Right atrium auricular region (tissue), 2 donors: ENCODE results near the gene PRMT1. TPM values are rescaled to one million over a fixed set of nuclear protein-coding genes. Genes with fewer than 3 reads are reported as not detected.
A peak's percentile ranks its signal among the peaks of the same experiment; 100 is the strongest.

Experiments
- DNase-seq: peaks from one replicate; pipeline ENCODE4 v3.0.0-alpha.2; 2019; ENCODE audit warnings: low spot score
- H3K27ac ChIP-seq, 2 donors: fragments of 200-600 bp; sonication (generic); 1 replicate in 1 of 2; 2 replicates in 1 of 2; pipeline ENCODE4 v1.5.1; 2016 to 2019
- H3K27me3 ChIP-seq, 2 donors: fragments of 200-600 bp; sonication (generic); one replicate each; pipeline versions ENCODE4 v1.5.1 to v1.6.0; 2017 to 2019
- H3K36me3 ChIP-seq: fragments of 200-600 bp; sonication (generic); one replicate; pipeline ENCODE4 v1.5.1; 2016
- H3K4me1 ChIP-seq, 2 donors: fragments of 200-600 bp; sonication (generic); one replicate each; pipeline versions ENCODE4 v1.5.1 to v1.6.0; 2017 to 2019
- H3K4me3 ChIP-seq, 2 donors: fragments of 200-600 bp; sonication (generic); 1 replicate in 1 of 2; 2 replicates in 1 of 2; pipeline ENCODE4 v1.5.1; 2017 to 2019; ENCODE audit warnings: mild to moderate bottlenecking in 1 of 2, moderate library complexity in 1 of 2
- H3K9me3 ChIP-seq, 2 donors: fragments of 200-600 bp; sonication (generic); one replicate each; pipeline ENCODE4 v1.5.1; 2019
- total RNA-seq, 2 donors: library from RNA; depleted of rRNA; stranded (reverse); fragments of >200 nt; gene quantifications; one replicate each; pipeline ENCODE4 v1.1.0, GENCODE V29; 2016
- TF ChIP-seq, protein P1 (sequence below), 2 donors: fragments of 200-600 bp; sonication (generic); IDR thresholded peaks; one replicate each; pipeline ENCODE4 v1.5.1; 2019; ENCODE audit warnings: antibody characterized with exemption in 2 of 2

Gene PRMT1
- total RNA-seq, 2 donors from 2014 or later = 187 to 192 TPM

DNA sequence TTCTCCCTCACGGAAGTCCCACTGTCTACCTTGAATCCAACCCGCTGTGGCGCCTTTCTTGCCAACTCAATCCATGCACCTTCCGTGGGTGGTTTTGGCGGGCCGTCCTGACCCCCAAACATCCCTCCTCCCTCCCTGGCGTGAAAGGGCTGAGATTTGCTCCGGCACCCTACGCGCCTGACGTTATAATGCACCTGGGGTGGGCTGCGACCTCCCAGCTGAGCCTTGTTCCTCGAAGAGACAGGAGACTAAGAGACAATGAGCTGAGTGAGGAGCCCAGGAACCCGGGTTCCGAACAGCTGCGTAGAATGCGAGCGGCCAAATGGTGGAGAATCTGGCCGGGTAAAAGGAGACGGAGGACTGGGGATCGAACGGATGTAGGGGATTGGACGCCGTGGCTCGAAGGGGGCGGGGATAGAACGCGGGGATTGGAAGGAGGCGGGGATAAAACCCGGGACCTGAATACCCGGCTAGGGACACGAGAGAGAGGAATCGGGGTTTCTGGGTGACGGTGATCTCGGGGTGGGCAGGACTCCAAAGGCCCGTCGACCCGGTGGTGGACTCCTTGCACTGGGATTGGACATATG, 13.7 kb downstream of the PRMT1 start, which contains the start of gene CPT1C:
CPT1C (plus strand) TSS at position 461 of the 587 bp plus-strand sequence. CDS start 1,137 bp downstream, outside the sequence.
- H3K36me3 ChIP-seq = peaks cover 13% of the 10 kb centered on the region
- no peaks in the 10 kb centered on the region for H3K9me3 ChIP-seq
- peak; percentile 82 for DNase-seq
- TF ChIP-seq, protein P1, sequence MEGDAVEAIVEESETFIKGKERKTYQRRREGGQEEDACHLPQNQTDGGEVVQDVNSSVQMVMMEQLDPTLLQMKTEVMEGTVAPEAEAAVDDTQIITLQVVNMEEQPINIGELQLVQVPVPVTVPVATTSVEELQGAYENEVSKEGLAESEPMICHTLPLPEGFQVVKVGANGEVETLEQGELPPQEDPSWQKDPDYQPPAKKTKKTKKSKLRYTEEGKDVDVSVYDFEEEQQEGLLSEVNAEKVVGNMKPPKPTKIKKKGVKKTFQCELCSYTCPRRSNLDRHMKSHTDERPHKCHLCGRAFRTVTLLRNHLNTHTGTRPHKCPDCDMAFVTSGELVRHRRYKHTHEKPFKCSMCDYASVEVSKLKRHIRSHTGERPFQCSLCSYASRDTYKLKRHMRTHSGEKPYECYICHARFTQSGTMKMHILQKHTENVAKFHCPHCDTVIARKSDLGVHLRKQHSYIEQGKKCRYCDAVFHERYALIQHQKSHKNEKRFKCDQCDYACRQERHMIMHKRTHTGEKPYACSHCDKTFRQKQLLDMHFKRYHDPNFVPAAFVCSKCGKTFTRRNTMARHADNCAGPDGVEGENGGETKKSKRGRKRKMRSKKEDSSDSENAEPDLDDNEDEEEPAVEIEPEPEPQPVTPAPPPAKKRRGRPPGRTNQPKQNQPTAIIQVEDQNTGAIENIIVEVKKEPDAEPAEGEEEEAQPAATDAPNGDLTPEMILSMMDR (IDR thresholded peaks at IDR 0.05) = no peak
- no peaks in the 10 kb centered on the region for H3K27me3 ChIP-seq
- peak within 1 kb of the TSS; percentile 36 to 51 for H3K4me3 ChIP-seq
- H3K27ac ChIP-seq = peak within 1 kb of the TSS; percentile 30 to 43
- H3K4me1 ChIP-seq = peaks cover 0 to 50% of the 10 kb centered on the region in 2 donors

DNA sequence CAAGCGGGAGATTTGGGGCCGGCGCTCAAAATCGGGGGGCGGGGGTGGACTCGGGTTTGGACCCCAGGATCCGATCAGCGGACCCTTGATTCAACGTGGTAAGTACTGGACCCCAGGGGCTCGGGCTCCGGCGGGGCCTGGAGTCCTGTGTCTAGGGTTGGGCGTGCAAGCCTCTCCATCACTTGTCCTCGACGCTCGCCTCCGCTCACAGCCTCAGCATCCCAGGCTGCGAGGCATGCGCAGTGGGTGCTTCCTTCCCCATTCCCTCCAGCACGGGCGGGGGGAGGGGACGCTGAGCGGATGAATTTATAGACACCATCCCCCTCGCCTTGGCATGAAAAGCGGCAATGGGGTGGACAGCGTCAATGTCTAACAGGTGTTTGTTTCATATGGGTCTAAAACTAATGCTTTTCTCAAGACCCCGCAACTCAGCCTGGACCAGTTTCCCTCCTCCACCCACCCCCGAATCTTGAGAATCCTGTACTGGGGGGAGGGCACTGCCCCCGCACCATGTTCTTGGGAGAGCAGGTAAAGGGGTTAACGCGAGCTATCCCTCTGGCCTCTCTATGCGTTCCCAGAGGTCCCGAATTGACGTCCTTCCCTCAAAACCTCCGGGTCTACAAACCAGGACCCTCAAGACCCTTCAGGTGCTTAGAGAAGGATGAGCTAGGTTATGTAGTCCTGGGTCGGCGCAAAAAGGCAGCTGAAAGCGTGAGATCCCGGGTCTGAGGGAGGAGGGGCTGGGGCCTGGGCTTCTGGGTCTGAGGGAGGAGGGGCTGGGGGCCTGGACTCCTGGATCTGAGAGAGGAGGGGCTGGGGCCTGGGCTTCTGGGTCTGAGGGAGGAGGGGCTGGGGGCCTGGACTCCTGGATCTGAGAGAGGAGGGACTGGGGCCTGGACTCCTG, 14.4 kb downstream of the PRMT1 start:
- peak overlapping the region; percentile 36 to 51 for H3K4me3 ChIP-seq
- H3K27me3 ChIP-seq = no peaks in the 10 kb centered on the region
- TF ChIP-seq, protein P1 (IDR thresholded peaks at IDR 0.05) = no peak
- no peaks in the 10 kb centered on the region for H3K9me3 ChIP-seq
- peaks cover 0 to 44% of the 10 kb centered on the region in 2 donors for H3K4me1 ChIP-seq
- H3K27ac ChIP-seq = peak overlapping the region in 1 of 2 donors; percentile 43
- H3K36me3 ChIP-seq = peaks cover 5% of the 10 kb centered on the region
- no peak for DNase-seq

DNA sequence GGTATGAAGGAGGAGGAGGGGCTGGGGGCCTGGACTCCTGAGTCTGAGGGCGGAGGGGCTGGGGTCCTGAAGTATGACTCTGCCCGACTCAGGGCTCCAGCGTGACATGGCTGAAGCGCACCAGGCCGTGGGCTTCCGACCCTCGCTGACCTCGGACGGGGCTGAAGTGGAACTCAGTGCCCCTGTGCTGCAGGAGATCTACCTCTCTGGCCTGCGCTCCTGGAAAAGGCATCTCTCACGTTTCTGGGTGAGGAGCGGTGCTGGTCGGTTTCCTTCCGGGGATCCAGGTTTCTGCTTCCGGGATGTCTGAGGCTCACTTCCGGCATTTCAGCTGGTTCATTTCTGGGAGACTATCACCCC, 15.1 kb downstream of the PRMT1 start:
- Histone ChIP-seq H3K4me1 (peaks cover 0 to 42% of the 10 kb centered on the region in 2 donors), H3K4me3 (no peak overlapping the region), H3K9me3 (no peaks in the 10 kb centered on the region), H3K27ac (no peak overlapping the region), H3K27me3 (no peaks in the 10 kb centered on the region), H3K36me3 (peaks cover 5% of the 10 kb centered on the region)
- no peak for DNase-seq
- TF ChIP-seq, protein P1 (IDR thresholded peaks at IDR 0.05) = no peak

DNA sequence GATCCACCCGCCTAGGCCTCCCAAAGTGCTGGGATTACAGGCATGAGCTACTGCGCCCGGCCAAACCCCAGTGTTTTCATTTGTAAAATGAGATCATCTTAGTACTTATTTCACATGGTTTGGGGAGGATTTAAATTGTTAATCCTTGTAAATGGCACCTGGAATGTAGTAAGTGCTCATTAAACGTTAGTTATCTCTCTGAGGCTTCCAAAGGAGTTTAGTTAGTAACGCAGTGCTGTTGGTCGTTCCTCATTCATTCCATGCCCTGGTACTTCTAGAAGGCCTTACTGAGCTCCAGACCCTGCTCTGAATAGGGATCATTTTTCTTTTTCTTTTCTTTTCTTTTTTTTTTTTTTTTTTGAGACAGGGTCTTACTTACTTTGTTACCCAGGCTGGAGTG, 19.0 kb downstream of the PRMT1 start:
- Histone ChIP-seq H3K36me3 (no peaks in the 10 kb centered on the region), H3K27me3 (no peaks in the 10 kb centered on the region), H3K9me3 (no peaks in the 10 kb centered on the region), H3K4me1 (peaks cover 0 to 7% of the 10 kb centered on the region in 2 donors), H3K4me3 (no peak overlapping the region), H3K27ac (no peak overlapping the region)
- TF ChIP-seq, protein P1 (IDR thresholded peaks at IDR 0.05) = no peak
- no peak for DNase-seq

DNA sequence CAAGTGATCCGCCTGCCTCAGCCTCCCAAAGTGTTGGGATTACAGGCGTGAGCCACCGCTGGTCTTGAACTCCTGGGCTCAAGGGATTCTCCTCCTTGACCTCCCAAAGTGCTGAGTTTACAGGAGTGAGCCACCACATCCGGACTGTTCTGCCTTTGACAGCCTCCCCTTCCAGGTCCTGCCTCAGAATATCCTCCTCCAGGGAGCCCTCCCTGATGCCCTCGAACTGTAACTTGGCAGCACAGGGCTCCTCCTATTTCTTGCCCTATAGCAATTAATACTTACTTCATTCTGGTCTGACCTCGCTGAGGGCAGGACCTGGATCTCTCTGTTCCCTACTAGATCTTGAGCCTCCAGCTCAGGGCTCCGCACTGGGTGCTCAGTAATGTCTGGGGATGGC, 19.8 kb downstream of the PRMT1 start:
- Histone ChIP-seq H3K4me1 (no peaks in the 10 kb centered on the region), H3K36me3 (no peaks in the 10 kb centered on the region), H3K27me3 (no peaks in the 10 kb centered on the region), H3K4me3 (no peak overlapping the region), H3K9me3 (no peaks in the 10 kb centered on the region), H3K27ac (no peak overlapping the region)
- no peak for DNase-seq
- TF ChIP-seq, protein P1 (IDR thresholded peaks at IDR 0.05) = no peak
